Upper lobe of left lung (tissue), 6 donors: ENCODE results near the gene PRRG1. TPM values are rescaled to one million over a fixed set of nuclear protein-coding genes. Genes with fewer than 3 reads are reported as not detected.

Experiments used
- ATAC-seq, 2 donors: fragments of 200-7000 bp; cut with Tn5 transposase; one replicate each; pipeline ENCODE4 v1.9.1; 2022; ENCODE audit warnings: mild to moderate bottlenecking in 2 of 2, moderate library complexity in 2 of 2; ENCODE audit not compliant: low FRiP score in 2 of 2
- DNase-seq, 2 donors: peaks; one replicate each; pipeline ENCODE4 v3.0.0-alpha.2; 2019 to 2020
- H3K27ac ChIP-seq, 4 donors: fragments of 200-600 bp; sonication (generic); one replicate each; pipeline ENCODE4 v1.5.1; 2016 to 2019
- H3K27me3 ChIP-seq, 4 donors: fragments of 200-600 bp; sonication (generic); one replicate each; pipeline ENCODE4 v1.5.1; 2017 to 2019
- H3K36me3 ChIP-seq, 4 donors: fragments of 200-600 bp; sonication (generic); one replicate each; pipeline ENCODE4 v1.5.1; 2016 to 2019
- H3K4me1 ChIP-seq, 4 donors: fragments of 200-600 bp; sonication (generic); one replicate each; pipeline ENCODE4 v1.5.1; 2018 to 2019
- H3K4me3 ChIP-seq, 4 donors: fragments of 200-600 bp; sonication (generic); one replicate each; pipeline ENCODE4 v1.5.1; 2017 to 2019; ENCODE audit warnings: mild to moderate bottlenecking in 2 of 4, moderate library complexity in 1 of 4
- H3K9me3 ChIP-seq, 4 donors: fragments of 200-600 bp; sonication (generic); one replicate each; pipeline ENCODE4 v1.5.1; 2018 to 2019
- EP300 ChIP-seq, 4 donors: sonication (generic); formaldehyde crosslinking; IDR thresholded peaks; one replicate each; pipeline ENCODE4 v1.5.1; 2017; ENCODE audit warnings: antibody characterized with exemption in 4 of 4, control low read depth in 2 of 4
- POLR2A ChIP-seq, 4 donors: fragments of 450-650 bp; IDR thresholded peaks; one replicate each; pipeline ENCODE4 v1.5.1; 2016 to 2017; ENCODE audit warnings: antibody characterized with exemption in 4 of 4, mild to moderate bottlenecking in 2 of 4
- POLR2AphosphoS5 ChIP-seq, 2 donors: sonication (generic); formaldehyde crosslinking; IDR thresholded peaks; one replicate each; pipeline ENCODE4 v1.5.1; 2017; ENCODE audit warnings: antibody characterized with exemption in 2 of 2
- WGBS, 2 donors: methylation state at CpG; one replicate each; pipeline ENCODE4 v1.1.5; 2017 to 2018; 5-methylcytosine and 5-hydroxymethylcytosine counted together
- total RNA-seq, 6 donors: library from RNA; depleted of rRNA in 4 of 6; stranded (reverse); fragments of >200 nt in 4 of 6; gene quantifications; one replicate each; pipeline versions ENCODE4 v1.1.0 to v1.2.1, GENCODE V29; 2016 to 2021
- TF ChIP-seq, protein P1 (sequence below), 6 experiments: fragments of 450-650 bp in 4 of 6; fragments of 200-600 bp in 2 of 6; sonication (generic) in 2 of 6; IDR thresholded peaks; one replicate each; pipeline ENCODE4 v1.5.1; 2016 to 2019; ENCODE audit warnings: antibody characterized with exemption in 6 of 6
- donor health status: DM: no; HTN: no; CAD: no; lungs with moderate emphysema.
- donor health status: DM: no; HTN: yes; CAD: no; lungs with severe emphysema.

Gene PRRG1
- total RNA-seq, 6 donors from 2014 or later: 6.2 to 13.4 (median 9.2) TPM

DNA sequence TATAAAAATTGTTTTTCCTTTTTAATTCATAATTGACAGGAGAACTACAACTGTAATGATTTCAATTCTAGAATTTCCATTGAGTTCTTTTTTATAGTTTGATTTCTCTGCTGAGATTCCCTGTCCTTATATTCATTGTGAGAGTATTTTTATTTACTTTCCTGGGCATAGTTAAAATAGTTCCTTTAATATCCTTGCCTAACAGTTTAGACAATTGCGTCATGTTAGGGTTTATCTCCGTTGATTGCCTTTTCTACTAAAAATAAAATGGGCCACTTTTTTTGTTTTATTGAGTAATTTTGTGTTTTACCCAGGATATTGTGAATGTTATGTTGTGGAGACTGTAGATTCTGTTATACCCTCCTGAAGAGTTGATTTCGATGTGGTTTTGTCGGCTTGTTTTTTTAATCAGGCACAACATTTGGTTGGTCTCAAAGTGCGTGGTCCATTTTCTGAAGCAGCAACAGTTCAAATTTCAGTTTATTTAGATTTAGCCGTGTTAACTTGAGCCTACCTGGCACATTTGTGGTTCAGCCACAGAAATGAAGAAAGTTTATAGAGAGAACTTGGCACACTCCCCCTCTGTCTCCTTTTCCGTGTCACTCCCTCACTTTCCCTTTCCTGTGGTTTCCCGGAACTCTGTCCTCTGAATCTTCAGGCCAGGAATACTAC lies 16.0 kb upstream of the PRRG1 start:
- TF ChIP-seq POLR2A (IDR thresholded peaks at IDR 0.05): no peak
- TF ChIP-seq POLR2AphosphoS5 (IDR thresholded peaks at IDR 0.05): no peak
- no peak for TF ChIP-seq EP300 (IDR thresholded peaks at IDR 0.05)
- TF ChIP-seq, protein P1, sequence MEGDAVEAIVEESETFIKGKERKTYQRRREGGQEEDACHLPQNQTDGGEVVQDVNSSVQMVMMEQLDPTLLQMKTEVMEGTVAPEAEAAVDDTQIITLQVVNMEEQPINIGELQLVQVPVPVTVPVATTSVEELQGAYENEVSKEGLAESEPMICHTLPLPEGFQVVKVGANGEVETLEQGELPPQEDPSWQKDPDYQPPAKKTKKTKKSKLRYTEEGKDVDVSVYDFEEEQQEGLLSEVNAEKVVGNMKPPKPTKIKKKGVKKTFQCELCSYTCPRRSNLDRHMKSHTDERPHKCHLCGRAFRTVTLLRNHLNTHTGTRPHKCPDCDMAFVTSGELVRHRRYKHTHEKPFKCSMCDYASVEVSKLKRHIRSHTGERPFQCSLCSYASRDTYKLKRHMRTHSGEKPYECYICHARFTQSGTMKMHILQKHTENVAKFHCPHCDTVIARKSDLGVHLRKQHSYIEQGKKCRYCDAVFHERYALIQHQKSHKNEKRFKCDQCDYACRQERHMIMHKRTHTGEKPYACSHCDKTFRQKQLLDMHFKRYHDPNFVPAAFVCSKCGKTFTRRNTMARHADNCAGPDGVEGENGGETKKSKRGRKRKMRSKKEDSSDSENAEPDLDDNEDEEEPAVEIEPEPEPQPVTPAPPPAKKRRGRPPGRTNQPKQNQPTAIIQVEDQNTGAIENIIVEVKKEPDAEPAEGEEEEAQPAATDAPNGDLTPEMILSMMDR (IDR thresholded peaks at IDR 0.05): no peak
- WGBS, 2 donors: 54 to 69% methylated on average over 8 of the region's 8 CpGs
- H3K27me3 ChIP-seq: no peaks in the 10 kb centered on the region
- ATAC-seq: no peak
- no peaks in the 10 kb centered on the region for H3K4me1 ChIP-seq
- H3K9me3 ChIP-seq: no peaks in the 10 kb centered on the region
- no peaks in the 10 kb centered on the region for H3K36me3 ChIP-seq
- H3K4me3 ChIP-seq: no peak overlapping the region
- DNase-seq: no peak
- no peak overlapping the region for H3K27ac ChIP-seq

DNA sequence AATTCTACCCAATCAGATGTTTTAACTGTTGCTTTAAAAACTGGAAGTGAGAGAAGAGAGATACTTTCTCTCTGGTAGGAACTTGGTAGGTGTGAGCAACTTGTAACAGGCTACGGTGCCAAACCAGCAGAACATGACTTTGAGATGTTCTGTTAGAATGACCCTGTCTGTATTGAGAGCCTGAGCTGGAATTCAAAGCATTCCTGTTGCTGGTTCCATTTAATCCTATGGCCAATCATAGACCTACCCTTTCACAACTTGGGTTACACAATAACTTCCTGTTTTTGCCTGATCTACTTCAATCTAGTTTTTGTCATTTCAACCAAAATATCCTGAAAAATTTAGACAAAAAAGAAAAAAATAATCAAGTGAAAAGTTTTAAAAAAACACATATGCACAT lies 1.7 kb upstream of the PRRG1 start:
- DNase-seq: no peak
- H3K4me3 ChIP-seq: no peak overlapping the region
- no peak for ATAC-seq
- no peak for TF ChIP-seq EP300 (IDR thresholded peaks at IDR 0.05)
- TF ChIP-seq POLR2A (IDR thresholded peaks at IDR 0.05): no peak
- TF ChIP-seq, protein P1 (IDR thresholded peaks at IDR 0.05): no peak
- TF ChIP-seq POLR2AphosphoS5 (IDR thresholded peaks at IDR 0.05): no peak
- H3K36me3 ChIP-seq: no peaks in the 10 kb centered on the region
- peaks cover 0 to 8% (median 0%) of the 10 kb centered on the region in 4 donors for H3K9me3 ChIP-seq
- 48 to 63% methylated on average over 1 of the region's 1 CpG for WGBS, 2 donors
- no peaks in the 10 kb centered on the region for H3K27me3 ChIP-seq
- no peak overlapping the region for H3K27ac ChIP-seq
- H3K4me1 ChIP-seq: peaks cover 0 to 15% (median 0%) of the 10 kb centered on the region in 4 donors

DNA sequence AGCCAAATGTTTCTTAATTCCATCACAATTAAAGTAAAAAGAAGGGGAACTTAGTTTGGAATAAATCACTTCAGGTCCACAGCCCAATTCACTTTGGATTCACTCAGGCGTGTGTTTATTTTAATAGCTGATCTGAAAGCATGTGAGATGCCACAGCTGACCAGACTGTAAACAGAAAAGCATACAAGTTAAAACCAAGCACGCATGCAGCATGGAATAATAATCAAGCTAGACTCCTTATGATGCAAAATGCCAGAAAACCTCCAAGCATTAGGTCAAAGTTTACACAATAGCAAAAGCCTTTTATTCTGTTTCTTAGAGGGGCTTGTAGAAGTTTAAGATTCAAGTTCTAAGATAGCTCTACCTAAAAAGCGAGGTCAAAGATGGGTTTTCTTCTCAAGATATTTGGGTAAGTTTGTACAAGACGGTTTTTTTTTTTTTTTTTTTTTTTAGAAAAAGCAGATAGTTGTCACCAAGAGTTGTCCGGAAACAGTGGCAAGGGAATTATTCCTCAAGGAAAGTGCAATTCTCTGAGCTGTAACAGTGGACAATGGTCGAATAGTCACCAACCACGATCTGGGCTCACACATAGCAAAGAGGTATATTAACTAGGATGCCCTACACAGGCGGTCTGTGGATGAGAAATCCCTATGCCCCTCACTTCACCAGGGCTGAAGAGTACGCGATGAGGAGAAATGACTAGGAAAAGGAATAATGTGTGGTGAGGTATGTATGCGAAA lies 763 bp upstream of the PRRG1 start:
- Histone ChIP-seq H3K4me3 (peak overlapping the region in 3 of 4 donors; percentile 54 to 70 (median 66)), H3K27me3 (no peaks in the 10 kb centered on the region), H3K27ac (peak overlapping the region; percentile 51 to 87 (median 66)), H3K36me3 (no peaks in the 10 kb centered on the region), H3K9me3 (peaks cover 0 to 8% (median 0%) of the 10 kb centered on the region in 4 donors), H3K4me1 (peaks cover 0 to 15% (median 0%) of the 10 kb centered on the region in 4 donors)
- no peak for DNase-seq
- TF ChIP-seq POLR2AphosphoS5 (IDR thresholded peaks at IDR 0.05): no peak
- TF ChIP-seq, protein P1 (IDR thresholded peaks at IDR 0.05): no peak
- no peak for TF ChIP-seq EP300 (IDR thresholded peaks at IDR 0.05)
- 43 to 59% methylated on average over 11 of the region's 11 CpGs for WGBS, 2 donors
- ATAC-seq: peak in 1 of 2 donors; percentile 4

DNA sequence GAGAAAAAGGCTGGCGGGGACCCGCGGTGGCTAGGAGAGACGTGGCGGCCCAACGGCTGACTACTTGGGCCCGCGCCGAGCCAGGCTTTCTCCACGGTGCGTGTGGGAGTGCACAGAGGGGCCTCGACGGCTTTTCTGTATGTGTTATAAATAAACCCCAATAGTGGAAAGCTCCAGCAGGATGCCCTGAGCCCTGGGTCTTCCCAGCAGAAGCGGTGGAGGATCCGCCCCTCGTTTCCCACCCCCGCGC lies 268 bp upstream of the PRRG1 start:
- Histone ChIP-seq H3K4me1 (peaks cover 0 to 15% (median 0%) of the 10 kb centered on the region in 4 donors), H3K27ac (peak overlapping the region; percentile 51 to 87 (median 66)), H3K27me3 (no peaks in the 10 kb centered on the region), H3K4me3 (peak overlapping the region in 3 of 4 donors; percentile 54 to 70 (median 66)), H3K36me3 (no peaks in the 10 kb centered on the region), H3K9me3 (peaks cover 0 to 8% (median 0%) of the 10 kb centered on the region in 4 donors)
- no peak for TF ChIP-seq POLR2A (IDR thresholded peaks at IDR 0.05)
- TF ChIP-seq EP300 (IDR thresholded peaks at IDR 0.05): no peak
- TF ChIP-seq POLR2AphosphoS5 (IDR thresholded peaks at IDR 0.05): no peak
- TF ChIP-seq, protein P1 (IDR thresholded peaks at IDR 0.05): no peak
- 41% methylated on average over 18 of the region's 18 CpGs; no CpG with 5 or more reads in 1 of the 2 donors for WGBS, 2 donors
- ATAC-seq (no peak), DNase-seq (no peak)
